HepG2 (cell line): ENCODE data around the gene ADAMTS4. TPM values are rescaled to one million over a fixed set of nuclear protein-coding genes. Genes with fewer than 3 reads are reported as not detected.

ENCODE experiments used
- AHR ChIP-seq: IDR thresholded peaks from 2 replicates; pipeline ENCODE4 v1.6.1; 2018; ENCODE audit warnings: missing genetic modification reagents, missing compliant biosample characterization
- HNF4A ChIP-seq: sonication (generic); formaldehyde crosslinking; IDR thresholded peaks from 2 replicates; pipeline ENCODE4 v1.4.0; 2020; ENCODE audit warnings: missing genetic modification reagents
- MTF2 ChIP-seq: sonication (generic); formaldehyde crosslinking; IDR thresholded peaks from 2 replicates; pipeline ENCODE4 v1.5.0; 2020; ENCODE audit warnings: missing genetic modification reagents, borderline replicate concordance
- NFE2L1 ChIP-seq: sonication (generic); formaldehyde crosslinking; IDR thresholded peaks from 2 replicates; pipeline ENCODE4 v1.4.0; 2020; ENCODE audit warnings: missing genetic modification reagents, mild to moderate bottlenecking, borderline replicate concordance
- NR3C1 ChIP-seq: sonication (generic); formaldehyde crosslinking; IDR thresholded peaks from 2 replicates; pipeline ENCODE4 v1.4.0; 2020; ENCODE audit warnings: missing genetic modification reagents
- REXO4 ChIP-seq: sonication (generic); formaldehyde crosslinking; IDR thresholded peaks from 2 replicates; pipeline ENCODE4 v1.8.0; 2022; ENCODE audit warnings: missing genetic modification reagents, mild to moderate bottlenecking, borderline replicate concordance
- SMARCC2 ChIP-seq: fragments of 450-650 bp; IDR thresholded peaks from 2 replicates; pipeline ENCODE4 v1.6.1; 2017; ENCODE audit warnings: antibody characterized with exemption, mild to moderate bottlenecking
- SRF ChIP-seq: IDR thresholded peaks from 2 replicates; pipeline ENCODE4 v1.6.1; 2011; ENCODE audit warnings: mild to moderate bottlenecking, low read depth, low read length, moderate library complexity
- TEAD3 ChIP-seq: optimal IDR thresholded peaks from 2 replicates; pipeline ENCODE3; 2016; ENCODE audit warnings: borderline replicate concordance
- ZNF205 ChIP-seq: IDR thresholded peaks from 2 replicates; pipeline ENCODE4 v1.6.1; 2018; ENCODE audit warnings: missing biosample characterization, missing genetic modification reagents
- ZNF468 ChIP-seq: sonication (generic); formaldehyde crosslinking; IDR thresholded peaks from 2 replicates; pipeline ENCODE4 v1.8.0; 2022; ENCODE audit warnings: mild to moderate bottlenecking, moderate library complexity, missing genetic modification reagents
- ZNF557 ChIP-seq: sonication (generic); formaldehyde crosslinking; IDR thresholded peaks from 2 replicates; pipeline ENCODE4 v1.4.0; 2020; ENCODE audit warnings: missing genetic modification reagents
- ZNF776 ChIP-seq: sonication (generic); formaldehyde crosslinking; IDR thresholded peaks from 2 replicates; pipeline ENCODE4 v1.4.0; 2020; ENCODE audit warnings: mild to moderate bottlenecking, missing genetic modification reagents
- polyA plus RNA-seq, 8 experiments: library from polyadenylated mRNA; depleted of rRNA in 3 of 8; stranded (reverse) in 7 of 8; unstranded in 1 of 8; fragments of >200 nt; fragmentation: Illumina TruSeq in 4 of 8; extraction: Trizol in 4 of 8; gene quantifications; 2 replicates each; pipeline versions ENCODE4 v1.2.1 to v1.2.3, GENCODE V29; 2011 to 2016; ENCODE audit warnings: low read depth in 4 of 8, missing spikeins in 1 of 8, mixed read lengths in 1 of 8; ENCODE audit not compliant: insufficient read depth in 1 of 8
- total RNA-seq, 5 experiments: library from RNA; depleted of rRNA; stranded (reverse); fragments of >200 nt; fragmentation: Illumina TruSeq; extraction: Trizol; gene quantifications; 2 replicates each; pipeline ENCODE4 v1.2.3, GENCODE V29; 2016; ENCODE audit warnings: low read depth in 1 of 5
- TF ChIP-seq, protein P1 (sequence below): sonication (generic); formaldehyde crosslinking; IDR thresholded peaks from 2 replicates; pipeline ENCODE4 v1.4.0; 2020; ENCODE audit warnings: mild to moderate bottlenecking, missing genetic modification reagents, borderline replicate concordance
- TF ChIP-seq, protein P2 (sequence below): sonication (generic); formaldehyde crosslinking; IDR thresholded peaks from 2 replicates; pipeline ENCODE4 v1.9.0; 2022; ENCODE audit warnings: low read depth, missing genetic modification reagents
- TF ChIP-seq, protein P3 (sequence below): sonication (generic); formaldehyde crosslinking; IDR thresholded peaks from 2 replicates; pipeline ENCODE4 v1.8.1; 2022; ENCODE audit warnings: low read depth, mild to moderate bottlenecking, missing genetic modification reagents
- TF ChIP-seq, protein P4 (sequence below): IDR thresholded peaks from 2 replicates; pipeline ENCODE4 v1.6.1; 2016; ENCODE audit warnings: missing genetic modification reagents, missing compliant biosample characterization

ADAMTS4 gene
- total and polyA plus RNA-seq, 2 of the 13 experiments (the other 11 are each of a cell fraction or from before 2014, with no cell fraction given), result 0.51 to 1.7 TPM

GRCh38 chr1:161238039-161238473 lies 39.2 kb upstream of the ADAMTS4 start, which contains the start of gene NR1I3 (continued):
- TF ChIP-seq, protein P1, sequence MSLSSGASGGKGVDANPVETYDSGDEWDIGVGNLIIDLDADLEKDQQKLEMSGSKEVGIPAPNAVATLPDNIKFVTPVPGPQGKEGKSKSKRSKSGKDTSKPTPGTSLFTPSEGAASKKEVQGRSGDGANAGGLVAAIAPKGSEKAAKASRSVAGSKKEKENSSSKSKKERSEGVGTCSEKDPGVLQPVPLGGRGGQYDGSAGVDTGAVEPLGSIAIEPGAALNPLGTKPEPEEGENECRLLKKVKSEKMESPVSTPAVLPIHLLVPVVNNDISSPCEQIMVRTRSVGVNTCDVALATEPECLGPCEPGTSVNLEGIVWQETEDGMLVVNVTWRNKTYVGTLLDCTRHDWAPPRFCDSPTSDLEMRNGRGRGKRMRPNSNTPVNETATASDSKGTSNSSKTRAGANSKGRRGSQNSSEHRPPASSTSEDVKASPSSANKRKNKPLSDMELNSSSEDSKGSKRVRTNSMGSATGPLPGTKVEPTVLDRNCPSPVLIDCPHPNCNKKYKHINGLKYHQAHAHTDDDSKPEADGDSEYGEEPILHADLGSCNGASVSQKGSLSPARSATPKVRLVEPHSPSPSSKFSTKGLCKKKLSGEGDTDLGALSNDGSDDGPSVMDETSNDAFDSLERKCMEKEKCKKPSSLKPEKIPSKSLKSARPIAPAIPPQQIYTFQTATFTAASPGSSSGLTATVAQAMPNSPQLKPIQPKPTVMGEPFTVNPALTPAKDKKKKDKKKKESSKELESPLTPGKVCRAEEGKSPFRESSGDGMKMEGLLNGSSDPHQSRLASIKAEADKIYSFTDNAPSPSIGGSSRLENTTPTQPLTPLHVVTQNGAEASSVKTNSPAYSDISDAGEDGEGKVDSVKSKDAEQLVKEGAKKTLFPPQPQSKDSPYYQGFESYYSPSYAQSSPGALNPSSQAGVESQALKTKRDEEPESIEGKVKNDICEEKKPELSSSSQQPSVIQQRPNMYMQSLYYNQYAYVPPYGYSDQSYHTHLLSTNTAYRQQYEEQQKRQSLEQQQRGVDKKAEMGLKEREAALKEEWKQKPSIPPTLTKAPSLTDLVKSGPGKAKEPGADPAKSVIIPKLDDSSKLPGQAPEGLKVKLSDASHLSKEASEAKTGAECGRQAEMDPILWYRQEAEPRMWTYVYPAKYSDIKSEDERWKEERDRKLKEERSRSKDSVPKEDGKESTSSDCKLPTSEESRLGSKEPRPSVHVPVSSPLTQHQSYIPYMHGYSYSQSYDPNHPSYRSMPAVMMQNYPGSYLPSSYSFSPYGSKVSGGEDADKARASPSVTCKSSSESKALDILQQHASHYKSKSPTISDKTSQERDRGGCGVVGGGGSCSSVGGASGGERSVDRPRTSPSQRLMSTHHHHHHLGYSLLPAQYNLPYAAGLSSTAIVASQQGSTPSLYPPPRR (CRISPR knock-in tag), result peak; percentile 75; the same call in 1 of the 2 replicates
- TF ChIP-seq ZNF557 (CRISPR knock-in tag) (no peak), MTF2 (CRISPR knock-in tag) (no peak), ZNF776 (CRISPR knock-in tag) (no peak), AHR (CRISPR knock-in tag) (no peak), SMARCC2 (no peak), SRF (no peak), ZNF205 (CRISPR knock-in tag) (no peak), NFE2L1 (CRISPR knock-in tag) (no peak), TEAD3 (peak; percentile 76), ZNF468 (CRISPR knock-in tag) (no peak), HNF4A (CRISPR knock-in tag) (peak; percentile 97), NR3C1 (CRISPR knock-in tag) (no peak), REXO4 (CRISPR knock-in tag) (no peak)
- TF ChIP-seq, protein P2, sequence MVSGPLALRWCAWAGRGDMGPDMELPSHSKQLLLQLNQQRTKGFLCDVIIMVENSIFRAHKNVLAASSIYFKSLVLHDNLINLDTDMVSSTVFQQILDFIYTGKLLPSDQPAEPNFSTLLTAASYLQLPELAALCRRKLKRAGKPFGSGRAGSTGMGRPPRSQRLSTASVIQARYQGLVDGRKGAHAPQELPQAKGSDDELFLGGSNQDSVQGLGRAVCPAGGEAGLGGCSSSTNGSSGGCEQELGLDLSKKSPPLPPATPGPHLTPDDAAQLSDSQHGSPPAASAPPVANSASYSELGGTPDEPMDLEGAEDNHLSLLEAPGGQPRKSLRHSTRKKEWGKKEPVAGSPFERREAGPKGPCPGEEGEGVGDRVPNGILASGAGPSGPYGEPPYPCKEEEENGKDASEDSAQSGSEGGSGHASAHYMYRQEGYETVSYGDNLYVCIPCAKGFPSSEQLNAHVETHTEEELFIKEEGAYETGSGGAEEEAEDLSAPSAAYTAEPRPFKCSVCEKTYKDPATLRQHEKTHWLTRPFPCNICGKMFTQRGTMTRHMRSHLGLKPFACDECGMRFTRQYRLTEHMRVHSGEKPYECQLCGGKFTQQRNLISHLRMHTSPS (CRISPR knock-in tag), result peak; percentile 59; the same call in 1 of the 2 replicates
- TF ChIP-seq, protein P3, sequence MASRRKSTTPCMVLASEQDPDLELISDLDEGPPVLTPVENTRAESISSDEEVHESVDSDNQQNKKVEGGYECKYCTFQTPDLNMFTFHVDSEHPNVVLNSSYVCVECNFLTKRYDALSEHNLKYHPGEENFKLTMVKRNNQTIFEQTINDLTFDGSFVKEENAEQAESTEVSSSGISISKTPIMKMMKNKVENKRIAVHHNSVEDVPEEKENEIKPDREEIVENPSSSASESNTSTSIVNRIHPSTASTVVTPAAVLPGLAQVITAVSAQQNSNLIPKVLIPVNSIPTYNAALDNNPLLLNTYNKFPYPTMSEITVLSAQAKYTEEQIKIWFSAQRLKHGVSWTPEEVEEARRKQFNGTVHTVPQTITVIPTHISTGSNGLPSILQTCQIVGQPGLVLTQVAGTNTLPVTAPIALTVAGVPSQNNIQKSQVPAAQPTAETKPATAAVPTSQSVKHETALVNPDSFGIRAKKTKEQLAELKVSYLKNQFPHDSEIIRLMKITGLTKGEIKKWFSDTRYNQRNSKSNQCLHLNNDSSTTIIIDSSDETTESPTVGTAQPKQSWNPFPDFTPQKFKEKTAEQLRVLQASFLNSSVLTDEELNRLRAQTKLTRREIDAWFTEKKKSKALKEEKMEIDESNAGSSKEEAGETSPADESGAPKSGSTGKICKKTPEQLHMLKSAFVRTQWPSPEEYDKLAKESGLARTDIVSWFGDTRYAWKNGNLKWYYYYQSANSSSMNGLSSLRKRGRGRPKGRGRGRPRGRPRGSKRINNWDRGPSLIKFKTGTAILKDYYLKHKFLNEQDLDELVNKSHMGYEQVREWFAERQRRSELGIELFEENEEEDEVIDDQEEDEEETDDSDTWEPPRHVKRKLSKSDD (CRISPR knock-in tag), result no peak
- TF ChIP-seq, protein P4, sequence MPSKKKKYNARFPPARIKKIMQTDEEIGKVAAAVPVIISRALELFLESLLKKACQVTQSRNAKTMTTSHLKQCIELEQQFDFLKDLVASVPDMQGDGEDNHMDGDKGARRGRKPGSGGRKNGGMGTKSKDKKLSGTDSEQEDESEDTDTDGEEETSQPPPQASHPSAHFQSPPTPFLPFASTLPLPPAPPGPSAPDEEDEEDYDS, result peak; percentile 60
